Endothelial cell of umbilical vein (primary cell): ENCODE measurements around the gene BRF1.

Experiments
- TF ChIP-seq, protein P1 (sequence below): IDR thresholded peaks from 2 replicates; pipeline ENCODE4 v1.6.1; 2011; ENCODE audit not compliant: insufficient read depth, insufficient read length
- TF ChIP-seq, protein P2 (sequence below), 2 donors: IDR thresholded peaks; 1 replicate in 1 of 2; 2 replicates in 1 of 2; pipeline ENCODE4 v1.5.1; 2011; ENCODE audit warnings: low read length in 2 of 2, mild to moderate bottlenecking in 2 of 2, moderate library complexity in 2 of 2, control low read depth in 1 of 2, inconsistent platforms in 1 of 2, low read depth in 1 of 2; ENCODE audit not compliant: insufficient read depth in 1 of 2; ENCODE audit errors: extremely low read depth in 1 of 2

DNA sequence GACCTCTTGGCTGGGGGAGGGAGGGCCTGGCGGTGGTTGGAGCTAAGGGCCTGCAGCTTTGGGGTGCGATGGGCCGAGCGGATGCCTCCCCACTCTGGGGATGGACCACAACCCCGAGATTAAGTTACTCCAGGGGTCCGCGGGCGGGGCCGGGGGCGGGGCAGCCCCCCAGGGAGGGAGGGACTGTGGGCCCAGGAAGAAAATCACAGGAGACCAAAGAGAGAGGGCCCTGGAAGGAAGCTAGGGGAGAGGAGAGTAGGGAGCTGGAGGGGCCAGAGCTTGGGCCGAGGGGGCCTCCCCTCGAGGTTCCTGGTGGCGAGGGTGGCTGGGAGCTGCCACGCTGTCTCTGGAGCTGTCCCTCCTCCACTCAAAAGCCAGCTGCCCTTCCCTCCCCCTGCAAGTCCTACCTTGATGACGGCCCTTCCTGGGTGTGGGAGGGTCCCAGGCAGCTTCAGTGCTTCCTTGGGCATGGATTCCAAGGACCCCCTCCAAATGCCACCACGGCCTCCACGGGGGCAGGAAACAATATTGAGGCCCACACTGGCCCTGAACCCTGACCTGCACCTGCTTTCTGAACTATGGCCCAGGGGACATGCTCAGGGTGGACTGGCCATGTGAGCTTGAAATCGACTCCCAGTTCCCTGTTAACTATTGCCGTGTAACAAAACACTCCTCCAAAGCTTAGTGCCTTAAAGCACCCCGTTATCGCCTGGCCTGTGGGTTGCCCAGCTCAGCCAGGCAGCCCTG is 119.1 kb downstream of the BRF1 start:
- TF ChIP-seq, protein P1, sequence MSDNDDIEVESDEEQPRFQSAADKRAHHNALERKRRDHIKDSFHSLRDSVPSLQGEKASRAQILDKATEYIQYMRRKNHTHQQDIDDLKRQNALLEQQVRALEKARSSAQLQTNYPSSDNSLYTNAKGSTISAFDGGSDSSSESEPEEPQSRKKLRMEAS: no peak
- TF ChIP-seq, protein P2, sequence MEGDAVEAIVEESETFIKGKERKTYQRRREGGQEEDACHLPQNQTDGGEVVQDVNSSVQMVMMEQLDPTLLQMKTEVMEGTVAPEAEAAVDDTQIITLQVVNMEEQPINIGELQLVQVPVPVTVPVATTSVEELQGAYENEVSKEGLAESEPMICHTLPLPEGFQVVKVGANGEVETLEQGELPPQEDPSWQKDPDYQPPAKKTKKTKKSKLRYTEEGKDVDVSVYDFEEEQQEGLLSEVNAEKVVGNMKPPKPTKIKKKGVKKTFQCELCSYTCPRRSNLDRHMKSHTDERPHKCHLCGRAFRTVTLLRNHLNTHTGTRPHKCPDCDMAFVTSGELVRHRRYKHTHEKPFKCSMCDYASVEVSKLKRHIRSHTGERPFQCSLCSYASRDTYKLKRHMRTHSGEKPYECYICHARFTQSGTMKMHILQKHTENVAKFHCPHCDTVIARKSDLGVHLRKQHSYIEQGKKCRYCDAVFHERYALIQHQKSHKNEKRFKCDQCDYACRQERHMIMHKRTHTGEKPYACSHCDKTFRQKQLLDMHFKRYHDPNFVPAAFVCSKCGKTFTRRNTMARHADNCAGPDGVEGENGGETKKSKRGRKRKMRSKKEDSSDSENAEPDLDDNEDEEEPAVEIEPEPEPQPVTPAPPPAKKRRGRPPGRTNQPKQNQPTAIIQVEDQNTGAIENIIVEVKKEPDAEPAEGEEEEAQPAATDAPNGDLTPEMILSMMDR (IDR thresholded peaks at IDR 0.05; ENCODE audit: extremely low read depth in 1 of 2, insufficient read depth in 1 of 2, low read depth in 1 of 2, low read length in 2 of 2): no peak
